Left colon (tissue), 2 donors: ENCODE measurements around the gene ERFL. TPM values are rescaled to one million over a fixed set of nuclear protein-coding genes. Genes with fewer than 3 reads are reported as not detected.

Source experiments
- ATAC-seq: fragments of 200-7000 bp; cut with Tn5 transposase; one replicate; pipeline ENCODE4 v1.9.1; 2020; ENCODE audit warnings: mild to moderate bottlenecking, moderate library complexity
- DNase-seq, 2 donors: peaks; one replicate each; pipeline ENCODE4 v3.0.0-alpha.2; 2020
- intact Hi-C, 2 donors: fragments of 100-400 bp; cut with DNase I in 1 of 2; cut with micrococcal nuclease in 1 of 2; formaldehyde crosslinking; loops; one replicate each; pipeline versions ENCODE4 v1.11.2 to v1.14.0; 2022; cut with DNase I, micrococcal nuclease
- total RNA-seq, 2 donors: library from RNA; stranded (reverse); fragmentation: NEBNext Ultra II Directional; extraction: Animal tissue kit (Norgen Biotek cat#: 25700); gene quantifications; one replicate each; pipeline ENCODE4 v1.2.1, GENCODE V29; 2021
- donor health status: DM: no; HTN: no; CAD: no.
- donor health status: DM: yes; HTN: yes; CAD: no.

ERFL gene
- total RNA-seq, 2 donors from 2014 or later = 1.1 to 1.7 TPM

DNA sequence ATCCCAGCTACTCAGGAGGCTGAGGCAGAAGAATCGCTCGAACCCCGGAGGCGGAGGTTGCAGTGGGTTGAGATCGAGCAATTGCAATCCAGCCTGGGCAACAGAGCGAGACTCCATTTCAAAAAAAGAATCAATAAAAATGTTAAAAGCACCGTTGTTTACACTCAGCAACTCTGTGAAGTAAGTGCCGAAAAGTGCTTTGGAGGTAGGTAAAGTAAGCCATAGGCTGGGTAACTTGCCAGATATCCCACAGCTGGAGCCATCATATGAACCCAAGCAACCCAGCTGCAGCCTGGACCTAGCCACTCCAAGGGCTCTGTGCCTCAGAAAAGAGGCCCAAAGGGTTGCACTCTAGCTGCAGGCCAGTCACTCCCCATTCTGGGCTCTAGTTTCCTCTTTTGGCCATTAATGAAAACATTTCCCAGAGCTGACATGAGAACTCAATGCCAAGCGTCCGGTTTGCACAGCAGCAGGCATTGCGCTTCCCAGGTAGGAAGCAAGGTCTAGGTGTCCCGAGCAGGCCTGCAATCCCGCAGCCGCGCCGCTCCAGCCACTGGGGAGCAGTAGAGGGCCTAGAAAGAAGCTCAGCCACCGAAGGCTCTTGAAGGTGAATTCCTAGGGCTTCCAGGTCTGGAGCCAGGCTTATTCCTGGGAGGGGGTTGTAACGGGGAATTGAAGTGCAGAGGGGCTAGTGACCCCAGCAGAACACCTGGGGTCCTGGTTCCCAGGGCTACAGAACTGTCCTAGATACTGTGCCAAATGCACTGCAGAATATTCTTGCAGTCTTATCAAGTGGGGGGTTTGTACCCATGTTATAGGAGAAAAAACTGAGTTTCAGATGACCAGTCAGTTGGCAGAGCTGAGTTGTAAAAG, 55.2 kb downstream of the ERFL start:
- ATAC-seq (peak; percentile 85), DNase-seq (peak; percentile 75 to 88)
- intact Hi-C loops = loop anchor here (10.0 kb wide), 2 partner anchors 62 to 82 kb away; partner anchors contain the start of gene RABAC1 (in 1 of the 2)

DNA sequence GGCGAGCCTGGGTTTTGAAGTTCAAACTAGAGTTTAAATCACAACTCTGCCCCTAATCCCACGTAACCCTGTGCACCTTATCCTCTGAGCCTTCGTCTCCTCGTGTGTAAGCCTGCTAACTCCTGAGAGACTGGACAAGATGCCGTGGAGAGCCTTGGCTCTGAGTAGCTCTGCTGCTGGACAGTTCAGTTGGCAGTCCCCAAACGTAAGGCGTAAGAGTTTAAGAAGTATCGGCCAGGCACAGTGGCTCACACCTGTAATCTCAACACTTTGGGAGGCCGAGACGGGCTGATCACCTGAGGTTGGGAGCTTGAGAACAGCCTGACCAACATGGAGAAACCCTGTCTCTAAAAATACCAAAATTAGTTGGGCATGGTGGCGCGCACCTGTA, 55.9 kb downstream of the ERFL start:
- intact Hi-C loops = loop anchor here (10.0 kb wide), 2 partner anchors 62 to 82 kb away; partner anchors contain the start of gene RABAC1 (in 1 of the 2)
- no peak for DNase-seq
- no peak for ATAC-seq

DNA sequence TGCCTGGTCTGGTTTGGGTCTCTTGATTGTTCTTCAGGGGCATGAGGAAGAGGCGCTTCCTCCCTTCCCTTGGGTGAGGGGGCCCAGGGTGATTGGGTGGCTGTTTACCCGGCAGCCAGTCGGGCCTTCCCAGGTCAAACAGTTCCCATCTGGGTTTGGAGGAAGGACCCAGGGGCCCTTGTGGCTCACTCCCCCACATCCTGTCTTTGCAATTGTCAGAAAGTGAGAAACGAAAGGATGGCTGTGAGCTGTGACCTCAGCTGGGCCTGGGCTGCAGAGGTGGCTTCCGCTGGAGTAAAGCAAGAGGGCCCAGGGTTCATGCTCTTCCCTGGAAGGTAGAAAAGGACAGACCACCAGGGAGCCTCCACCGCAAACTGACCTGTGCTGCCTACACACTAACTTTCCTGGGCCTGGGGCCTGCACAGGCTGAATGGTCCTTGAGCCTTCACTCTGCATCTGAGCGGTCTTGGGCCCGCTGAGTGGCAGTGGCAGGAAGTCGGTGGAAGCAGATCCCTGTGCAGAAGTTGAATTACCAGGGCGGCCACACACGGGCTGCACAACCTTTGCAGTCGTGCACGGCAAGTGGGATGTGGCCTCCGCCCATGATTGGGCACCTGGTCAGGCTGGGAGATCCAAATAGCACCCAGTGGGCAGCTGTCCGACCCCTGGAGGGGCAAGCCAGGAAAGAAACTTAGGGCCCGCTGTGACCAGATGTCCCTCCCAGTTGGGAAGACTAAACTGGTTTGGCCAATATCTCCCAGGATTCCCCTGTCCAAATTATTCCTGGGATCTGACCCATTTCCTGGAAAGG, 56.5 kb downstream of the ERFL start:
- intact Hi-C loops = loop anchor here (10.0 kb wide), 2 partner anchors 63 to 83 kb away; partner anchors contain the start of gene RABAC1 (in 1 of the 2)
- ATAC-seq = no peak
- peak; percentile 51 to 64 for DNase-seq

DNA sequence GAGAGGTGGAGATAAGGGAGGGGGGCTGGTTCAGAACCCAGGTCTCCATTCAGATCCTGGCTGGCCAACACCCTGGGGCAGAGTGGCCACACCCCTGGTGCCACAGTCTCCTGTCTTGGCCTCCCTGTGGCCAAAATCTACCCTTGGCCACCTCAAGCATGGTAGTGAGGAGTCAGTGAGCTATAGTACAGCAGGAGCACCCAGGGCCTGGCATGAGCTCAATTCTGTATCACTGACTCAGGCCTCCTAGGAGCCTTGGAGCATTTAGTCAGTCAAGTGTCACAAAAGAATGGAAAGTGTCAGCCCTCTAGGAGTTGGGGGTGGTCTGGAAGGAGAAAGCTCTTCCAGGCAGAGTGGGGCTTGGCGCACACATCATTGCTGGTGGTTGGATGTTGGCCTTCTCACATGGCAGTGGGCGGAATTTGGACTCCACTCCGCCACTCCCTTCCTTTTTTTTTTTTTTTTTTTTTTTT, 57.8 kb downstream of the ERFL start:
- no peak for DNase-seq
- intact Hi-C loops = loop anchor here (10.0 kb wide), 2 partner anchors 64 to 84 kb away; partner anchors contain the start of gene RABAC1 (in 1 of the 2)
- peak; percentile 48 for ATAC-seq

DNA sequence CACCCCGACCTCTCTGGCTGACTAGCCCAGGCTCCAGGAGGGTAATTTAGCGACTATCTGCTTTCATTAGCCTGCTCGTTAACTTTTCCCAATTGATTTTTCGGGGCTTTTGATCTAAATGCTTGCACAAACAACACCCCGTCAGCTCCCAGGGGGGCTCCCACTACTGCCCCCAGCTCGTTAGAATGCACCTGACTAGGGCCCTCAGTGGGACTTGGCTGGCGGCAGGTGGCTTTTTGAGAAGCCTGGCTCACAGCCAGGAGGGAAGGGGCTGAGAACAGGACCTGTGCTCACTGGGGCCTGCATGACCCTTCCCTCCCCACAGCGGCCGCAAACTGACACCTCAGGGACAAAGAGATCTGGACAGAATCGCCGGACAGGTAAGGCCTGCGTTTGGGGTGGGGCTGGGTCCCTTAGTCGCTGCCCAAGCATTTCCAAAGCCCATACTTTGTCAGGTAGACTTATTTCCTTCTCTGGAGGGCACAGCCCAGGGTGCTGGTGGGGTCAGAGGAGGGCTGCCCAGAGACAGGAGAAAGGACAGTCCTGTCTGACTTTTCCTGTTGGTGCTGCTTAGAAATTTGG, 58.8 kb downstream of the ERFL start:
- DNase-seq (no peak), ATAC-seq (no peak)
- intact Hi-C loops = no loop called here

DNA sequence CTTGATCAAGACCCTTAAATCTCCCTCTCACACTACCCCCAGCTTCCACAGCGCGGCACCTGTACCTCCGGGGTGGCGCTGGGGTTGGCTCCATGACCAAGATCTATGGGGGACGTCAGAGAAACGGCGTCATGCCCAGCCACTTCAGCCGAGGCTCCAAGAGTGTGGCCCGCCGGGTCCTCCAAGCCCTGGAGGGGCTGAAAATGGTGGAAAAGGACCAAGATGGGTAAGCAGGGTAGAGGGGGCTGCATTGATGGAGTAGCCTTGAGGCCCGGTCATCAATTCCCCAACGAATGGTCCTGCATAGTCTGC, 59.3 kb downstream of the ERFL start:
- intact Hi-C loops = no loop called here
- ATAC-seq = no peak
- no peak for DNase-seq

DNA sequence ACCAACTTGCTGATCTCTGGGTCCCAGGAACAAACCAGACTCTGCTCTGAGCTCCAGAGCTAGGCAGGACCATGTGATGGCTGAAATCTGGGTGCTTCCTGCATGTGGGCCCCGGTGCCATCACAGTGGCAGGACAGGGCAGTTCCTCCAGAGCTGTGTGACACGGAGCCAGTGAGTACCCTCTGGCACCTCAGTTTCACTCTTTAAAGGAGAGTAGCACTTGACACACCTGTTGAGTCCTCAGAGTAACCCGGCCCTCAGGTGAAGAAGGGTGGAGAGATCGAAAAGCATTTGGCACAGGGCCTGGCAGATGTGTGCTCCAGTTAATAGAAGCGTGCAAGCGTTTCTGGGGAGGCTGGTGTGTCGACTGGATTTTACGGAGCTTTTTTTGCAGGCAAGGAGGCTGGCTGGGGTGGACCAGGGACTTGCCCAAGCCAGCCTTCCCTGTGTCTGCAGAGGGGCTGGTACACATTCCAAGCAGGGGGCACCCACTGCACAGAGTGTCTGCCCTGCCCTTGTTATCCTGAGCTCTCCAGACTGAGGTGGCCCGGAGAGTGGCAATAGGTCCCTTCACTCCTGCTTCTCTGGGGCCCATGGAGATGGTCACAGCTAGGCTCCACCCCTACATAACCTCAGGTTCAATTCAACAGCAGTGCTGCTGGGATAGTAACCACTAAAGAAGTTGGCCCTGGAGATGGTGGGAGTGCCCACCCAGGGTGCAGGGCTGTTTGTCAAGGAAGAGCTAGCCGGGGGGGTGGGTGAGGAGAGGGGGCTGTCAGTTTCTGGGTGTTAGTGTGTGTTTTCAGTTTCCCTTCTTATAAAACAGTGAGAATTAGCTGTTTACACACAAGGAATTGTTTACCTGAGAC, 59.9 kb downstream of the ERFL start:
- intact Hi-C loops = no loop called here
- ATAC-seq (peak; percentile 47), DNase-seq (peak in 1 of 2 donors; percentile 50)

DNA sequence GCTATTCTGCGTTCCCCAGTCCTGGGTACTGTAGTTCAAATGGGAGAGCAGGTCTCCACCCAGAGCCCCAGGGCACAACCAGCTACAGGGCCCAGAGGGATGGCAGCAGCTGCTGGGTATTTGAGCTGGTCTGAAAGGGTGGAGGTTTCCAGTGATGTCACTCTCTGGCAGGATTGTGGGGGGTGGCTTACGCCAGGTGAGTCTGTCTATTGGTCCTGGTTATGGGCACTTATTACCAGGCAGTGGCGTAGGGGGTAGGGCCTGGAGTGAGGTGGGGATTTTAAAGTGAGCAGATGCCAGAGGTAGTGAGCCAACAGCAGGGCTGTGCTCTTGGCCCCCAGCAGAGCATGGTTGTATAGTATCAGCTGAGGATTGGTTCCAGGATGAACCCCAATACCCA, 62.0 kb downstream of the ERFL start:
- ATAC-seq = no peak
- DNase-seq = no peak
- intact Hi-C loops = no loop called here

DNA sequence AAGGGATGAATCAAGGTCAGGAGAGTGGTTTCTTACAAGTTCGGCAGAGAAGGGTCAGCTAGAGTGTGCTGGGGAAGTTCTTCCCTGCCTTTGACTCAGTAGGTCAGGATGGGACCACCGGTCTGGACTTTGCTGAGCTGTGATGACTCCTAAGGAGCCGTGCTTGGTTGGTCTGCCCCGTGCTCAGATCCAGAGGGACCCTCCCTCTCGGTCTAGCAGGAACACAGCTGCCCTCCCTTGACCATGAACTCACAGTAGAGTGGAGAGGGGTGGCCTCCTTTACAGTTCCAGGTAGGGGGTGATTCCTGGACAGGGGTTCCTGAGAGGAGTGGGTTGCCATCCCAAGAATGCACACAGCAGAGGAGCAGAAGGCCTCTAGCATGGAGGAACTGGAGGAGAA, 63.9 kb downstream of the ERFL start:
- intact Hi-C loops = no loop called here
- ATAC-seq (no peak), DNase-seq (no peak)

DNA sequence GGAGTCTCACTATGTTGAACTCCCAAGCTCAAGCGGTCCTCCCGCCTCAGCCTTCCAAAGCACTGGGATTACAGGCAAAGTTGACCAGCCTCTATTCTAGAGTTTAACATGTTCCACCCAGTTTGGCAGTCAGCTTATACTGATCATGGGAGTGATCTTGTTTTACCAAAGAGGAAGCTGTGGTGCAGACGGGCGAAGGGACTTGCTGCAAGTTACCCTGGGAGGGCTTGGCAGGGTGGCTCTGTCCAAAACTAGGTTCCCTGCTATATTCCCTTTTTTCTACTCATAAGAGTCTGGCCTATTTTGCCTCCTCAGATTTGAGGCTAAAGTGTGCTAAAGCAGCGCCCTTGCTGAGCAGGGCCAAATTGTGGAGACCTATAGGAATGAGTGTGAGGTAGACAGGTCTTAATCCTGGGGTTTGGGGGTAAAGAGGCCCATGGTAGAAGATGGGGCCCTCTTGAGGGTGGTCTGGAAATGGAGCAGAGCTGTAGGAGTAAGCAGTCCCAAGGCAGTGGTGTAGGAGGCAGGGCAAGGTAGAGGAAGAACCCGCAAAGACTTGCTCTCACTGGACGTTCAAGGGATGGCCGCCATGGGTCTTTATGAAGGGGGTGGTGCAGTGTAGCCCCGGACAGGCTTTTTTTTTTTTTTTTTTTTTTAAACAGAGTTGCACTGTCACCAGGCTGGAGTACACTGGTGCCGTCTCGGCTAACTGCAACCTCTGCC, 64.9 kb downstream of the ERFL start:
- DNase-seq = no peak
- no peak for ATAC-seq
- intact Hi-C loops = no loop called here

DNA sequence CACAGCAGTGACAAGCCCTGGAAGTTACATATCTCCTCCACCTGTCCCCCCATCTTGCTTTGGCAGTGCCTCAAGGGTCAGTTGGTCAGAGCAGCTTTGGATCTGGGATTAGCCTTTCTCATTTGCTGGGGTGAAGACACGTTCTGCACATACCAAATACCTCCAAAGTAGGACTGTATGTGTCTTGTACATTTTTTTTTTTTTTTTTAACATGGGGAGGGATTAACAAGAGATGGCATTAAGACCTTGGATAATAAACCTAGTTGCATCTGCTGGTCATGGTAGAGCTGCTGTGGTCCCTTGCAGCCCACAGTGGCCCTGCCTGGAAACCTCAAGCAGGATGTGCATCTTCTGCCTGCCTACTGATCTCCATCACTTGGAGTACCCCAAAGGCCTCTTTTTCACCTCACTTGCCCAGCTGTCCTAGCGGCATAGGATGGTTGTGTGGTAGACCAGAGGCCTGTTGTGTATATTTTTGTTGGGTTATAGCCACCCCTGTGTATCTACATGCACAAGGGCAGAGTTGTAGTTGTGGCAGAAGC, 65.7 kb downstream of the ERFL start:
- no peak for DNase-seq
- ATAC-seq = no peak
- intact Hi-C loops = no loop called here

DNA sequence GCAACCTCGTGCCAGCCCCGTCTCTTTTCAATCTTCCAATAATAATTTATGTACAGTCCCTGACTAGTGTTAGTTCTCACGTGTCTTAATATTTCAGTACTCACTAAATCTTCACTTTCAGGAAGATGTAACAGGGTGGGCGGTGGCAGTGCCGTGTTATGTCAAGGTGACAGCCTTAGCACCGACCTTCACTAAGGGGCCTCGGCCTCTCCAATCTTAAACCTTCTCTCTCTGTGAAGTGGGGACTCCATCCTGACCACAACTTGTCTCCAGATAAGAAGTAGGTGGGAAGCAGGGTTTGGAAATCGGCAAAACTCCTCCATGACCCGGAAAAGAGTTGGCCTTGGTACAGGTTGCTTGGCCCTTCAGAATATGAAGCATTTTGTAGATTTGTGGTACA, 66.4 kb downstream of the ERFL start:
- no peak for DNase-seq
- intact Hi-C loops = no loop called here
- ATAC-seq = no peak

DNA sequence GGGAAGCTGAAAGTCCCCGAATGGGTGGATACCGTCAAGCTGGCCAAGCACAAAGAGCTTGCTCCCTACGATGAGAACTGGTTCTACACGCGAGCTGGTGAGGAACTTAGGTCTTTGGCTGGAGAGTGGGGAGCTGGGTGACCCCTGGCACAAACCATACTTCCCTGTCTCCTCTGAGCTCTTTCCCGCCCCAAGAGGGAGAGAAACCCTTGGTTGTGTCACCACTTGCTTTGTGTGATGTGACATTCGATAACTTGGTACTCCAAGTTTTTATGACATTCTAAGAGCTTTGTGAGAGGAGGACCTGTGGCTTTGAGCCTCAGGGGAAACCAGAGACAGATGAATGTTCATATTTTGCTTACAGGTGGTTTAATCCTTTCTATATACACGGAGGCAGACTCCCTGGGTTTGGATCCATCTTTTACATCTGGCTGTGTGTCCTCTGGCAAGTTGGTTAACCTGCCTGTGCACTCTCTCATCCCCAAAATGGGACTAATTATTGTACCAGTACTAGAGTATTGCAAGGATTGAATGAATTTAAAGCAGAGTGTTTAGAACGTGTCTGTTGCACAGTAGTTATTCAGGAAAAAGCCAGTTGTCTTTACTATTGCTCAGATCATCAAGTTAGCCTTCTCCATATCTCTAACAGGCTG, 67.0 kb downstream of the ERFL start:
- intact Hi-C loops = no loop called here
- no peak for DNase-seq
- no peak for ATAC-seq

DNA sequence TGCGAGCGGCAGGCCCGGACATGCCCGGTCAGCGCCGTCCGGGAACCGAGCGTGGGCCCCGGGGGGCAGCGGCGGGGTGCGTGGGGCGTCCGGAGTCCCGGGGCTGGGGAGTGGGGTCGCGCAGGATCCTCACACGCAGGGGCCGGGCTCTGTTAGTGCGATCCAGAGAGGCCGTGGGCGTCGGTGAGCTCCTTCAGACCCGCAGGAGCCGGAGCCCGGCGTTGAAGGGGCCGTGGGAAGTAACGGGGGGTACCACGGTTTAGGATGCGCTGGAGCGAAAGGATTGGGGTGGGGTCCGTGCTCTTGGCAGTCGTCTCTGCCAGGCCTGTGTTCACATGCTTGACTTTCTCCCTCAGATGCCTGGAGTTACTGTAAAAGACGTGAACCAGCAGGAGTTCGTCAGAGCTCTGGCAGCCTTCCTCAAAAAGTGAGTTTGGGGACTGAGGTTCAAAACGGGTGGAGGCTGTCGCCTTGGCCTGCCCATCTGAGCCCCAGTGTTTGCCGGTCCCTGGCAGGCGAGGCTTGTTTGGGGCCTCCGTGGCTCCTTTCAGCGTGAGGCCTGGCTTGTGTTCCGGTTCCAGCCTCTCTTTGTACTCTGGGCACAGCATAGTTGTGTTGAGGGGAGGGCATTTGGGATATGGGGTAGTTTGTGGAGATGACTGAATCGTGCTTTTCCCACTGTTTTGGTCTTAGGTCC, 67.7 kb downstream of the ERFL start:
- DNase-seq (no peak), ATAC-seq (no peak)
- intact Hi-C loops = no loop called here

DNA sequence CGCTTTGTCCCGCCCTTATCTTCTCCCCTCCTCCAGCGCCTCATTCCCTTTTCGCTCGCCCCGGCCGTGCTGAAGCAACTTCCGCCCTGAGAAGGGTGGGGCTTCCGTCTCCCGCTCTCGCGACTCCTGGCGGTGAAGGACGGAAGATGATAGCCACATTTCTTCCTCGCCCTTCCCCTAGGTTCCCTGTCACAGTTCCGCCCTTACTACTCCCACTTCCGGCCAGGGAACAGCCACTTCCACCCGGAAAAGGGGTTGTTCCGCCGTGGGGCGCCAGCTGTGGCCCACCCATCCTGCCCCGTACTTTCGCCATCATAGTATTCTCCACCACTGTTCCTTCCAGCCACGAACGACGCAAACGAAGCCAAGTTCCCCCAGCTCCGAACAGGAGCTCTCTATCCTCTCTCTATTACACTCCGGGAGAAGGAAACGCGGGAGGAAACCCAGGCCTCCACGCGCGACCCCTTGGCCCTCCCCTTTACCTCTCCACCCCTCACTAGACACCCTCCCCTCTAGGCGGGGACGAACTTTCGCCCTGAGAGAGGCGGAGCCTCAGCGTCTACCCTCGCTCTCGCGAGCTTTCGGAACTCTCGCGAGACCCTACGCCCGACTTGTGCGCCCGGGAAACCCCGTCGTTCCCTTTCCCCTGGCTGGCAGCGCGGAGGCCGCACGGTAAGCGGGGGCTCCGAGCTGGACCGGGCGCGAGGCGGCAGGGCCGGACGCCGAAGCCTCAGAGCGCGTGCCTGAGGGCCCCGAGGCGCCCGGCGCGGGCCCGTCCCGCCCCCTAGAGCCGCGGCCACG, 68.4 kb downstream of the ERFL start, which contains the start of gene RPS19:
Gene RPS19 (plus strand): TSS at position 638 of the 801 bp plus-strand sequence. CDS start 520 bp downstream, outside the sequence.
- intact Hi-C loops = no loop called here
- DNase-seq (peak; percentile 98 to 99), ATAC-seq (peak; percentile 88)

DNA sequence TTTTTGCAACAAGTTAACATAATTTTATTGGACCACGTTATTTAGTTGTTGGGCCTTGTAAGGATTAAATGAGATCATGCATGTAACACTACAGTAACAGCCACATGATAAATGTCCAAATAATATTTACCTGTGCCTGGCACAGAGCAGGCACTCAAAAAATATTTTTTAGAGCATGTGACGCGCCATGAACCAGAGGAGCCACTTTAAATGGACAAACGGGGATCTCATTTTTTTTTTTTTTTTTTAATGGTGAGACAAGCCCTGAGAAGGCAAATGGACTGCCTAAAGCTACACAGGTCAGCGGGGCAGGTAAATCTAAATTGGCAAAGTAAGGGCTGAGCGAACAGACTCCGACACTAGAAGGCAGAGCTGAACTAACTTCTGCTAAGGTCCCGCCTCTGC, 69.0 kb downstream of the ERFL start:
- intact Hi-C loops = no loop called here
- DNase-seq (no peak), ATAC-seq (no peak)
